ENCODE results near the gene SMYD3. TPM values are rescaled to one million over a fixed set of nuclear protein-coding genes. Genes with fewer than 3 reads are reported as not detected.

The SMYD3 gene
- total and polyA plus RNA-seq, 2 of the 13 experiments (the other 11 are each of a cell fraction or from before 2014, with no cell fraction given) = 27.7 to 35.8 TPM

DNA sequence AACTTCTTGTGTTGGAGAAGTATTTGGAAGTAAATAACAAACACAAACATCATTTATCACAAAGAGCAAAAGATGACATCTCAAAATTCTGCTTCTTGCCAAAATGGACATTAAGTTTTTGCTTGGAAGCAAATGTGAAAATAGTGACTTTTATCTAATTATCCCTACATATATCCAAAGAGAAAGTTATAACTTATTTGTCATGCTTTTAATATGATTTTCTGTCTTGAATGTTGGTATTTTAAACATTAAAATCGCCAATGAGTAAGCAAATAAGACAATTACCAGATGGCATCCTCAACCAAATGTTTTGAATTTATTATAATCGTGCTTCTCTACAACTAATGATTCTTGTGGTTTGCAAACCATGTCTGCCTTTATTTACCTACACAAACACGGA, 758.0 kb downstream of the SMYD3 start:
- ATAC-seq (no peak), FAIRE-seq (no peak), DNase-seq (ENCODE audit: low spot score) (no peak)
- no peak overlapping the region for H3K4me2 ChIP-seq (ENCODE audit: low read depth, low read length)
- POLR2A ChIA-PET = no interaction called here
- no peak overlapping the region for H3K4me3 ChIP-seq (replicated peaks in 1 of 3; ENCODE audit: insufficient read depth in 1 of 3, low read depth in 2 of 3, low read length in 3 of 3)
- intact Hi-C loops (cut with micrococcal nuclease; ENCODE audit: unreplicated experiment) (no loop called here), in situ Hi-C loops (cut with HindIII; ENCODE audit: extremely low pct_ligation_motif_present, low pct_unique_long_range_greater_than_20kb) (no loop called here)
- H4K20me1 ChIP-seq (ENCODE audit: insufficient read depth, low read length) = no peaks in the 10 kb centered on the region
- CTCF ChIA-PET (ENCODE audit: low intra/inter-chr PET ratio, low total read pairs) = no interaction called here
- no TSS peak for BruUV-seq (replicated peaks)
- no peaks in the 10 kb centered on the region for H3K27me3 ChIP-seq (ENCODE audit: control insufficient read depth in 1 of 2, insufficient read depth in 2 of 2, low read length in 2 of 2)
- H3K36me3 ChIP-seq (replicated peaks in 1 of 2; ENCODE audit: control insufficient read depth in 1 of 2, insufficient read depth in 2 of 2, low read length in 2 of 2) = no peaks in the 10 kb centered on the region
- H2AFZ ChIP-seq (ENCODE audit: low read length) = no peak overlapping the region
- WGBS (ENCODE audit: low lambda C conversion rate) = 81% methylated on average over 3 of the region's 3 CpGs
- H3K9me3 ChIP-seq (ENCODE audit: low read length) = no peaks in the 10 kb centered on the region
- H3K9ac ChIP-seq (ENCODE audit: insufficient read depth, low read depth, low read length) = no peak overlapping the region
- H3K27ac ChIP-seq (ENCODE audit: extremely low read length, insufficient read depth, low read length) = no peak overlapping the region
- no peaks in the 10 kb centered on the region for H3K79me2 ChIP-seq (ENCODE audit: insufficient read depth, low read length)
- H3K4me1 ChIP-seq (ENCODE audit: insufficient read depth, low read length) = no peaks in the 10 kb centered on the region
- TF ChIP-seq REL (CRISPR knock-in tag; conservative IDR thresholded peaks at IDR 0.05) = no peak
- TF ChIP-seq ZNF407 (CRISPR knock-in tag; IDR thresholded peaks at IDR 0.05; ENCODE audit: not compliant biosample characterization) = no peak
- TF ChIP-seq, protein P1, sequence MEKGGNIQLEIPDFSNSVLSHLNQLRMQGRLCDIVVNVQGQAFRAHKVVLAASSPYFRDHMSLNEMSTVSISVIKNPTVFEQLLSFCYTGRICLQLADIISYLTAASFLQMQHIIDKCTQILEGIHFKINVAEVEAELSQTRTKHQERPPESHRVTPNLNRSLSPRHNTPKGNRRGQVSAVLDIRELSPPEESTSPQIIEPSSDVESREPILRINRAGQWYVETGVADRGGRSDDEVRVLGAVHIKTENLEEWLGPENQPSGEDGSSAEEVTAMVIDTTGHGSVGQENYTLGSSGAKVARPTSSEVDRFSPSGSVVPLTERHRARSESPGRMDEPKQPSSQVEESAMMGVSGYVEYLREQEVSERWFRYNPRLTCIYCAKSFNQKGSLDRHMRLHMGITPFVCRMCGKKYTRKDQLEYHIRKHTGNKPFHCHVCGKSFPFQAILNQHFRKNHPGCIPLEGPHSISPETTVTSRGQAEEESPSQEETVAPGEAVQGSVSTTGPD (CRISPR knock-in tag; IDR thresholded peaks at IDR 0.05) = no peak
- TF ChIP-seq ZNF335 (CRISPR knock-in tag; IDR thresholded peaks at IDR 0.05) = no peak
- no peak for TF ChIP-seq REPIN1 (CRISPR knock-in tag; IDR thresholded peaks at IDR 0.05; ENCODE audit: borderline replicate concordance, low read depth)
- no peak for TF ChIP-seq ZNF10 (CRISPR knock-in tag; IDR thresholded peaks at IDR 0.05; ENCODE audit: borderline replicate concordance, low read depth)
- TF ChIP-seq ZNF563 (CRISPR knock-in tag; IDR thresholded peaks at IDR 0.05) = no peak
- TF ChIP-seq SP140L (CRISPR knock-in tag; IDR thresholded peaks at IDR 0.05; ENCODE audit: borderline replicate concordance) = no peak
- no peak for TF ChIP-seq ZNF543 (CRISPR knock-in tag; IDR thresholded peaks at IDR 0.05)
- no peak for TF ChIP-seq HOXA3 (CRISPR knock-in tag; IDR thresholded peaks at IDR 0.05)
- TF ChIP-seq DR1 (CRISPR knock-in tag; IDR thresholded peaks at IDR 0.05) = no peak
- no peak for TF ChIP-seq CREM (IDR thresholded peaks at IDR 0.05)
- TF ChIP-seq CREM (CRISPR knock-in tag; IDR thresholded peaks at IDR 0.05) = no peak
- TF ChIP-seq ZNF503 (CRISPR knock-in tag; IDR thresholded peaks at IDR 0.05) = no peak
- no peak for TF ChIP-seq MAFG (CRISPR knock-in tag; IDR thresholded peaks at IDR 0.05)
